ENCODE data around the gene STARD13. TPM values are rescaled to one million over a fixed set of nuclear protein-coding genes. Genes with fewer than 3 reads are reported as not detected.

Gene STARD13
- total RNA-seq, 1 experiment from 2014 or later: 4.1 TPM

GRCh38 chr13:33132644-33133440, 152.7 kb downstream of the STARD13 start:
- H3K36me3 ChIP-seq (ENCODE audit: control insufficient read depth in 1 of 2, insufficient read depth in 2 of 2, low read length in 2 of 2): no peaks in the 10 kb centered on the region
- no peak overlapping the region for H2AFZ ChIP-seq (ENCODE audit: low read depth, low read length, poor library complexity, severe bottlenecking)
- CTCF ChIA-PET: no interaction called here
- TF ChIP-seq ELF1 (IDR thresholded peaks at IDR 0.05; ENCODE audit: borderline replicate concordance, low read depth) (no peak), REST (IDR thresholded peaks at IDR 0.05; ENCODE audit: low read depth) (no peak), ZNF274 (IDR thresholded peaks at IDR 0.05; ENCODE audit: low read depth, low read length) (no peak), TCF7L2 (IDR thresholded peaks at IDR 0.05; ENCODE audit: borderline replicate concordance, extremely low read depth, insufficient read depth, insufficient read length) (no peak), FOSL1 (IDR thresholded peaks at IDR 0.05; ENCODE audit: low read depth) (no peak), EZH2phosphoT487 (IDR thresholded peaks at IDR 0.05; ENCODE audit: borderline replicate concordance) (no peak), ZBTB33 (IDR thresholded peaks at IDR 0.05; ENCODE audit: extremely low read depth, insufficient replicate concordance, low read length) (no peak), SRF (IDR thresholded peaks at IDR 0.05; ENCODE audit: low read depth) (no peak), EZH2 (IDR thresholded peaks at IDR 0.05) (no peak), ATF3 (IDR thresholded peaks at IDR 0.05) (no peak), CTCF (IDR thresholded peaks at IDR 0.05 in 2 of 3, conservative IDR thresholded peaks at IDR 0.05 in 1 of 3; ENCODE audit: borderline replicate concordance in 1 of 3, insufficient read depth in 1 of 3, low read depth in 2 of 3, low read length in 2 of 3) (no peak), CBX3 (IDR thresholded peaks at IDR 0.05; ENCODE audit: low read depth) (no peak), ZFX (IDR thresholded peaks at IDR 0.05) (no peak), POLR2A (IDR thresholded peaks at IDR 0.05; ENCODE audit: borderline replicate concordance, extremely low read depth, insufficient read depth, insufficient read length) (no peak)
- no peaks in the 10 kb centered on the region for H3K4me1 ChIP-seq (ENCODE audit: control insufficient read depth in 1 of 2, insufficient read depth in 2 of 2, low read length in 2 of 2)
- H3K4me2 ChIP-seq (ENCODE audit: low read length): no peak overlapping the region
- POLR2A ChIA-PET: no interaction called here
- intact Hi-C loops (cut with micrococcal nuclease): no loop called here
- H3K4me3 ChIP-seq (replicated peaks in 1 of 2; ENCODE audit: low read depth in 1 of 2, low read length in 2 of 2): no peak overlapping the region
- H3K9ac ChIP-seq (ENCODE audit: low read length): no peak overlapping the region
- ATAC-seq (no peak), DNase-seq (ENCODE audit: low read depth, low spot score) (no peak)
- H4K20me1 ChIP-seq (ENCODE audit: insufficient read depth): no peaks in the 10 kb centered on the region
- no peaks in the 10 kb centered on the region for H3K79me2 ChIP-seq (ENCODE audit: insufficient read depth, low read length)
- H3K9me3 ChIP-seq (ENCODE audit: control insufficient read depth in 1 of 2, insufficient read depth in 1 of 2, low read depth in 1 of 2, low read length in 2 of 2): no peaks in the 10 kb centered on the region
- no peaks in the 10 kb centered on the region for H3K9me2 ChIP-seq (ENCODE audit: insufficient read depth)
- RAD21 ChIA-PET (ENCODE audit: low non-redundant PET in 1 of 2, low total read pairs in 2 of 2, uncharacterized antibody in 2 of 2, unreplicated experiment in 2 of 2): no interaction called here
- BruUV-seq (replicated peaks): no TSS peak
- H3K27me3 ChIP-seq (ENCODE audit: insufficient read depth, low read length): no peaks in the 10 kb centered on the region
- no peak overlapping the region for H3K27ac ChIP-seq (ENCODE audit: low read depth, low read length)
